B cell (primary cell): ENCODE results near the gene CACNG6.

Source experiments
- EZH2 ChIP-seq: IDR thresholded peaks from 2 replicates; pipeline ENCODE4 v1.6.1; 2012; ENCODE audit warnings: borderline replicate concordance, low read depth, mild to moderate bottlenecking, moderate library complexity, low read length; ENCODE audit not compliant: insufficient read depth, poor library complexity, severe bottlenecking
- TF ChIP-seq, protein P1 (sequence below): fragments of 200-600 bp; IDR thresholded peaks from one replicate; pipeline ENCODE4 v1.8.0; 2022; ENCODE audit warnings: antibody characterized with exemption, mild to moderate bottlenecking

DNA sequence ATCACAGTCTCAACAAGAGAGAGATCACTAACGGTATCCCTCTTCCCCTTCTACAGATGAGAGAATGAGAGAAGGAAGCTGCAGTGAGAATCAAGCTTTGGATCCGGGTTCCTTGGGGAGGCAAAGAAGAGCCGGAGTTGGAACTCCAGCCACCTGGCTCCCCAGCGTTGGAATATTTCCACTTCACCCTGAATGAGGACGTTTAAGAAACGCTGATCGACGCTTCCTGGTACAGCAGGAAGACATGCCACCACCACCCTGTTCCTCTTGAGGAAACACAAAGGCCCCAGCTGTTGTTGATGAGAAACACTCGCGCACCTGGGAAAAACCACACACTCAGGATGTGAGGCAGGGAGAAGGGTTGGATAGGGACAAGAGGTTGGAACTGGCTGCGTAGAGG is 40.0 kb upstream of the CACNG6 start:
- TF ChIP-seq, protein P1, sequence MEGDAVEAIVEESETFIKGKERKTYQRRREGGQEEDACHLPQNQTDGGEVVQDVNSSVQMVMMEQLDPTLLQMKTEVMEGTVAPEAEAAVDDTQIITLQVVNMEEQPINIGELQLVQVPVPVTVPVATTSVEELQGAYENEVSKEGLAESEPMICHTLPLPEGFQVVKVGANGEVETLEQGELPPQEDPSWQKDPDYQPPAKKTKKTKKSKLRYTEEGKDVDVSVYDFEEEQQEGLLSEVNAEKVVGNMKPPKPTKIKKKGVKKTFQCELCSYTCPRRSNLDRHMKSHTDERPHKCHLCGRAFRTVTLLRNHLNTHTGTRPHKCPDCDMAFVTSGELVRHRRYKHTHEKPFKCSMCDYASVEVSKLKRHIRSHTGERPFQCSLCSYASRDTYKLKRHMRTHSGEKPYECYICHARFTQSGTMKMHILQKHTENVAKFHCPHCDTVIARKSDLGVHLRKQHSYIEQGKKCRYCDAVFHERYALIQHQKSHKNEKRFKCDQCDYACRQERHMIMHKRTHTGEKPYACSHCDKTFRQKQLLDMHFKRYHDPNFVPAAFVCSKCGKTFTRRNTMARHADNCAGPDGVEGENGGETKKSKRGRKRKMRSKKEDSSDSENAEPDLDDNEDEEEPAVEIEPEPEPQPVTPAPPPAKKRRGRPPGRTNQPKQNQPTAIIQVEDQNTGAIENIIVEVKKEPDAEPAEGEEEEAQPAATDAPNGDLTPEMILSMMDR, result no peak
- TF ChIP-seq EZH2, result no peak
